Fibroblast of villous mesenchyme (primary cell): ENCODE measurements around the gene TMEM97. TPM values are rescaled to one million over a fixed set of nuclear protein-coding genes. Genes with fewer than 3 reads are reported as not detected.

Experiments
- total RNA-seq: library from RNA; depleted of rRNA; stranded (reverse); fragments of >200 nt; gene quantifications from 2 replicates; pipeline ENCODE4 v1.2.3, GENCODE V29; 2012

TMEM97 gene
- total RNA-seq, 1 donor: 47.1 TPM

Other genes with a start within 250 kb of the TMEM97 start
- 46.7 and 51.4 TPM in 2 replicates for gene IFT20, start 16.3 kb downstream of the TMEM97 start, total RNA-seq
- gene TNFAIP1, start 16.6 kb downstream of the TMEM97 start, total RNA-seq: 35.1 and 50.1 TPM in 2 replicates
- gene POLDIP2, start 38.3 kb downstream of the TMEM97 start, total RNA-seq: 85.5 and 88.9 TPM in 2 replicates
- gene SEBOX, start 46.0 kb downstream of the TMEM97 start, total RNA-seq: not detected in 2 replicates
- 5.2 and 10.0 TPM in 2 replicates for gene VTN, start 51.1 kb downstream of the TMEM97 start, total RNA-seq
- gene SARM1, start 52.5 kb downstream of the TMEM97 start, total RNA-seq: 12.9 and 16.4 TPM in 2 replicates
- 8.4 and 9.5 TPM in 2 replicates for gene SLC46A1, start 87.0 kb downstream of the TMEM97 start, total RNA-seq
- gene SLC13A2, start 154.4 kb downstream of the TMEM97 start, total RNA-seq: not detected in 2 replicates
- not detected in 2 replicates for gene FOXN1, start 187.1 kb downstream of the TMEM97 start, total RNA-seq
- 19.6 and 21.6 TPM in 2 replicates for gene UNC119, start 233.4 kb downstream of the TMEM97 start, total RNA-seq